GM10266 (cell line): ENCODE results near the gene PCDHAC2.

Source experiments
- DNase-seq: peaks from one replicate; pipeline ENCODE4 v3.0.0; 2012; ENCODE audit errors: extremely low spot score
- TF ChIP-seq, protein P1 (sequence below): IDR thresholded peaks from 2 replicates; pipeline ENCODE4 v1.5.1; 2012; ENCODE audit warnings: mild to moderate bottlenecking, low read depth; ENCODE audit not compliant: control insufficient read depth, insufficient read depth; ENCODE audit errors: missing control alignments

Gene PCDHAC2, protein sequence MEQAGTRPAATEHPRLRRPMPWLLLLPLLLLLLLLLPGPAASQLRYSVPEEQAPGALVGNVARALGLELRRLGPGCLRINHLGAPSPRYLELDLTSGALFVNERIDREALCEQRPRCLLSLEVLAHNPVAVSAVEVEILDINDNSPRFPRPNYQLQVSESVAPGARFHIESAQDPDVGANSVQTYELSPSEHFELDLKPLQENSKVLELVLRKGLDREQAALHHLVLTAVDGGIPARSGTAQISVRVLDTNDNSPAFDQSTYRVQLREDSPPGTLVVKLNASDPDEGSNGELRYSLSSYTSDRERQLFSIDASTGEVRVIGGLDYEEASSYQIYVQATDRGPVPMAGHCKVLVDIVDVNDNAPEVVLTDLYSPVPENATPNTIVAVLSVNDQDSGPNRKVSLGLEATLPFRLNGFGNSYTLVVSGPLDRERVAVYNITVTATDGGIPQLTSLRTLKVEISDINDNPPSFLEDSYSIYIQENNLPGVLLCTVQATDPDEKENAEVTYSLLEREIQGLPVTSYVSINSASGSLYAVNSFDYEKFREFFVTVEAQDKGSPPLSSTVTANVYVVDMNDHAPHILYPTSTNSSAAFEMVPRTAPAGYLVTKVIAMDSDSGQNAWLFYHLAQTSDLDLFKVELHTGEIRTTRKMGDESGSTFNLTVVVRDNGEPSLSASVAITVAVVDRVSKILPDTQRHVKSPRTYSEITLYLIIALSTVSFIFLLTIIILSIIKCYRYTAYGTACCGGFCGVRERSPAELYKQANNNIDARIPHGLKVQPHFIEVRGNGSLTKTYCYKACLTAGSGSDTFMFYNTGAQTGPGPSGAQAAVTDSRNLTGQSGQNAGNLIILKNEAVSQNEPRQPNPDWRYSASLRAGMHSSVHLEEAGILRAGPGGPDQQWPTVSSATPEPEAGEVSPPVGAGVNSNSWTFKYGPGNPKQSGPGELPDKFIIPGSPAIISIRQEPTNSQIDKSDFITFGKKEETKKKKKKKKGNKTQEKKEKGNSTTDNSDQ

DNA sequence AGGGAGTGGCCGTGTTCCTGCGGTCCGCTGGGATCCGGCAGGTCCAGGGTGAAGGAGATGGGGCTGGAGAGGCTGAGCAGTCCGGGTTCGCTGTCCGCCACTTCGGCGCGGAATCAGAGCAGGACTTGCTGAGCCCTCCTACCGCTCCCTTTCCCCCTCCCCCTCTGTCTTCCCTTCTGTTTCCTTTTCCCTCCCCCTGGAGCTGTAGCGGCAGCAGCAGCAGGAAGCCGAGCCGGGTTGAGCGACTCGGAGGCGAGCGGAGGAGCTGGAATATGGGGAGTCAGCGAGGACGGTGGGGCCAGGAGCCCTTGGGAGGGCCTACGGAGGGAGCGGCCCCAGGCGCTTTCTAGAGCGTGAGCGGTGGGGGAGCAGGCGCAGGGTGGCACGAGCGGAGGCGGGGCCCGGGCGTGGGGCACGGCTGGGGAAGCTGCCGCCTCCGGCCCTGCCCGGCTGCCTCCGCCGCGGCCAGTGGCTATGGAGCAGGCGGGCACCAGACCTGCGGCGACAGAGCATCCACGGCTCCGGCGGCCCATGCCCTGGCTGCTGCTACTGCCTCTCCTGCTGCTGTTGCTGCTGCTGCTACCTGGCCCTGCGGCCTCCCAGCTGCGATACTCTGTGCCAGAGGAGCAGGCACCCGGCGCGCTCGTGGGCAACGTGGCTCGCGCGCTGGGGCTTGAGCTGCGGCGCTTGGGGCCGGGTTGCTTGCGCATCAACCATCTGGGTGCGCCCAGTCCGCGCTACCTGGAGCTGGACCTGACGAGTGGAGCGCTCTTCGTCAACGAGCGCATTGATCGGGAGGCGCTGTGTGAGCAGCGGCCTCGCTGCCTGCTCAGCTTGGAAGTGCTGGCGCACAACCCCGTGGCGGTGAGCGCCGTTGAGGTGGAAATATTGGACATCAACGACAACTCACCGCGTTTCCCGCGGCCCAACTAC, at the start of gene PCDHAC2:
PCDHAC2 (plus strand) TSS at position 184 of the 933 bp plus-strand sequence; CDS start at position 475, 291 bp downstream.
- no peak for DNase-seq
- TF ChIP-seq, protein P1, sequence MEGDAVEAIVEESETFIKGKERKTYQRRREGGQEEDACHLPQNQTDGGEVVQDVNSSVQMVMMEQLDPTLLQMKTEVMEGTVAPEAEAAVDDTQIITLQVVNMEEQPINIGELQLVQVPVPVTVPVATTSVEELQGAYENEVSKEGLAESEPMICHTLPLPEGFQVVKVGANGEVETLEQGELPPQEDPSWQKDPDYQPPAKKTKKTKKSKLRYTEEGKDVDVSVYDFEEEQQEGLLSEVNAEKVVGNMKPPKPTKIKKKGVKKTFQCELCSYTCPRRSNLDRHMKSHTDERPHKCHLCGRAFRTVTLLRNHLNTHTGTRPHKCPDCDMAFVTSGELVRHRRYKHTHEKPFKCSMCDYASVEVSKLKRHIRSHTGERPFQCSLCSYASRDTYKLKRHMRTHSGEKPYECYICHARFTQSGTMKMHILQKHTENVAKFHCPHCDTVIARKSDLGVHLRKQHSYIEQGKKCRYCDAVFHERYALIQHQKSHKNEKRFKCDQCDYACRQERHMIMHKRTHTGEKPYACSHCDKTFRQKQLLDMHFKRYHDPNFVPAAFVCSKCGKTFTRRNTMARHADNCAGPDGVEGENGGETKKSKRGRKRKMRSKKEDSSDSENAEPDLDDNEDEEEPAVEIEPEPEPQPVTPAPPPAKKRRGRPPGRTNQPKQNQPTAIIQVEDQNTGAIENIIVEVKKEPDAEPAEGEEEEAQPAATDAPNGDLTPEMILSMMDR, result no peak

DNA sequence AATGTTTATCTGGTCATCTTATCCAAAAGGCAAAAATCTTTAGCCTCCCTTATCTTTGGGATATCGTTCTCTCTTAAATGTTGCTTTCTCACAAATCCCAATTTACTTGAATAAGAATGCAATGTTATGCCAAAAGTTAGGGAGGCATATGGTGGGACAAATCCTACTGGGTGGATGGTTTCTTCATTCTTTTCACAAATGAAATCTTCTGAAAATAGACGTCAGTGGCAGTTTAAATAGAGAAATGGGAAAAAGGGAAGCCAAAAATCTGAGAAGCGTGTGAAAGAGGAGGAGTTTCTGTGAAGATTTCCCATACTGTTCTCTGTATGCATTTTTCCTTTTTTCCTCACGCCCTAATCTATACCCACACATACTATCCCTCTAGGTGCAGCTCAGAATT, 42.7 kb upstream of the PCDHAC2 start:
- no peak for DNase-seq
- TF ChIP-seq, protein P1, result no peak

DNA sequence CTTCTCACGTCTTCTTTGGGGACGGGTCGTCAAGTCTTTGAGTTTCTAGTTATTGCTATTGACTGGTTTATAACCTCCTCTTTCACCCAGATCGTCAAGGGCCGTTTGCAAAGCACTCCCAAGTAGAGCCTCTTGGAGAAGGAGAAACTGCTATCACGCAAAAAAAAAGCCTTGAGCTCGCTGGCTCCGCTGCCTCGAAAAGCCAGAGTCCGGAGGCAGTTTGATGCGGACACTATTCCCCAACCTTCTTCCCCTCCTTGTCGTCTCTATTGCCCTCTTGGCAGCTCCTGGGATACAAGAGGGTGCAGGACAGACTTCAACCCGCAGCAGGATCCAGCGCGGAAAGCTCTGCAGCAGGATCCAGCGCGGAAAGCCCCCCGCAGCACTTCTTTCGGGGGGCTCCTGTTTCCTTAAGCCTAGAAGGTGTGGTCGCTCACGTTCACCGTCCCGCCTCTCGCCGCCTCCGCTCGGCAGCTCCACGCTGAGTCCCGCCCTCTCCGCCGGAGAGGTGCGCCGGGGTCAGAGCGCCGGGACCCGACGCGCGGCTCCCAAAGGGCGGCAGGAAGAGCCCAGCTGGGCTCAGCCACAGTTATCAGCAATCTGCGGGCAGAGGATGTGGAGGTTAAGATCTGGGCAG, 40.4 kb upstream of the PCDHAC2 start, which contains the start of gene PCDHAC1:
PCDHAC1 (plus strand) TSS at position 494 of the 637 bp plus-strand sequence. CDS start 594 bp downstream, outside the sequence.
- DNase-seq, result no peak

DNA sequence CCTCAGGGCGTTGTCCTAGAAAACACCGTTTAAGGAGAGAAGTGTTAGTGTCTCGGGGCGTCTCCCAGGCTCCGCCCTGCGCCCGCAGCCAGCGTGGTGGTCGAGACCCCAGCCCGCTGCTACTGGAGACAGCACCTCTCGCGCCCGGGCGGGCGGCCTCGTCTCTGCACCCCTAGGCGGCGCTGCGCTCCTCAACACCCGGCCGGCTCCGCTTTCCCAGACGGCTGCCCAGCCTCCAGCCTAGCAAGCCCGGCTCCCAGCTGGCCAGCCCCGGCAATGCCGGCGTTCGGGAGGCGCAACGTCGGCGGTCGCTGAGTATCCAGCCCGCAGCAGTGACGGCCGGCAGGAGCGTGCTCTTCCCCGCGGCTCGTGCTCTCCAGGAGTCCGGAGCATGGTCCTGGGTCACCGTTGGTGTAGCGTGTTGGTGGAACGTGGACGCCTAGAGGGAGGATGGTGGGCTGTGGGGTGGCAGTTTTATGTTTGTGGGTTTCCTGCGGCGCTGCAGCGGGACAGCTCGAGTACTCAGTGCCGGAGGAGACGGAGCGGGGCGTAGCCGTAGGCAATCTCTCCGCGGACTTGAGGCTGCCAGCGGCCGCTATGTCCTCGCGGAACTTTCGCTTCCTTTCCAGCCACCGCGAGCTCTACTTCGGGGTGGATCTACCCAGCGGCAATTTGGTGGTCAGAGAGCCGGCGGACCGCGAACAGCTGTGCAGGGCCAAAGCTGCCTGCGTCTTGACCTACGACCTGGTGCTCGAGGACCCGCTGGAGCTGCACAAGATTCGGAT, 39.6 kb upstream of the PCDHAC2 start:
- TF ChIP-seq, protein P1, result no peak
- DNase-seq, result no peak

More for the DNA sequence above, 40.4 kb upstream of the PCDHAC2 start, which contains the start of gene PCDHAC1:
- TF ChIP-seq, protein P1, result no peak

DNA sequence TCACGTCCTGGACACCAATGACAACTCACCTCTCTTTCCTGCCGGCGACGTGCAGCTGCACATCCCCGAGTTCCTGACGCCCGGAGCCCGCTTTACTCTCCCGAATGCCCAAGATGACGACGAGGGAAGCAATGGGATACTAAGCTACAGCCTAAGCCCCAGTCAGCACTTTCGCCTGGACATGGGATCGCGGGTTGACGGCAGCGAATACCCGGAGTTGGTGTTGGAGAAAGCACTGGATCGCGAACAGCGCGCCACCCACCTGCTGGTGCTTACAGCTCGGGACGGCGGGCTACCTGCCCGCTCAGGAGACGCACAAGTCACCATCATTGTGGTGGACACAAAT, 39.1 kb upstream of the PCDHAC2 start:
- TF ChIP-seq, protein P1, result no peak
- DNase-seq, result no peak
